HepG2 (cell line): ENCODE data around the gene NT5DC4. TPM values are rescaled to one million over a fixed set of nuclear protein-coding genes. Genes with fewer than 3 reads are reported as not detected.

ENCODE experiments used
- EP300 ChIP-seq, 3 experiments: sonication (generic) in 1 of 3; formaldehyde crosslinking in 1 of 3; IDR thresholded peaks; 2 replicates each; pipeline versions ENCODE4 v1.5.1 to v1.6.1; 2011 to 2020; ENCODE audit warnings: low read depth in 2 of 3, low read length in 2 of 3, borderline replicate concordance in 1 of 3, improper control_type of control experiment in 1 of 3, mild to moderate bottlenecking in 1 of 3, missing genetic modification reagents in 1 of 3, moderate library complexity in 1 of 3
- FOXO4 ChIP-seq: sonication (generic); formaldehyde crosslinking; conservative IDR thresholded peaks from 2 replicates; pipeline ENCODE4 v1.8.1; 2023; ENCODE audit warnings: missing genetic modification reagents
- HDAC6 ChIP-seq: fragments of 200-600 bp; sonication (generic); IDR thresholded peaks from 2 replicates; pipeline ENCODE4 v1.7.0; 2017; ENCODE audit warnings: mild to moderate bottlenecking, antibody characterized with exemption, low read length, low read depth
- HMGXB3 ChIP-seq: sonication (generic); formaldehyde crosslinking; IDR thresholded peaks from 2 replicates; pipeline ENCODE4 v1.4.0; 2020; ENCODE audit warnings: missing genetic modification reagents, borderline replicate concordance
- IRF2 ChIP-seq: IDR thresholded peaks from 2 replicates; pipeline ENCODE4 v1.6.1; 2018; ENCODE audit warnings: missing genetic modification reagents, missing compliant biosample characterization
- JARID2 ChIP-seq: sonication (generic); formaldehyde crosslinking; IDR thresholded peaks from 2 replicates; pipeline ENCODE4 v1.8.1; 2023; ENCODE audit warnings: missing genetic modification reagents, inconsistent platforms; ENCODE audit not compliant: insufficient replicate concordance
- JUND ChIP-seq: sonication (generic); formaldehyde crosslinking; IDR thresholded peaks from 2 replicates; pipeline ENCODE4 v1.8.0; 2022; ENCODE audit warnings: mild to moderate bottlenecking, missing genetic modification reagents
- MBNL3 ChIP-seq: fragments of 250-450 bp; sonication (Bioruptor Pico); conservative IDR thresholded peaks from 2 replicates; pipeline ENCODE4 v1.8.0; 2022; ENCODE audit warnings: mild to moderate bottlenecking, inconsistent platforms
- MTERF4 ChIP-seq: sonication (generic); formaldehyde crosslinking; IDR thresholded peaks from 2 replicates; pipeline ENCODE4 v1.8.0; 2023; ENCODE audit warnings: mild to moderate bottlenecking, missing genetic modification reagents
- NCOR1 ChIP-seq: fragments of 200-600 bp; sonication (generic); IDR thresholded peaks from 2 replicates; pipeline ENCODE4 v1.7.0; 2017; ENCODE audit warnings: antibody characterized with exemption, low read length, borderline replicate concordance
- NR2F6 ChIP-seq, 2 experiments: IDR thresholded peaks; 2 replicates each; pipeline ENCODE4 v1.6.1; 2016; ENCODE audit warnings: antibody characterized with exemption in 1 of 2, mild to moderate bottlenecking in 1 of 2
- RAD21 ChIP-seq: fragments of 450-650 bp; formaldehyde crosslinking; IDR thresholded peaks from 2 replicates; pipeline ENCODE4 v1.5.0; 2020; ENCODE audit warnings: mild to moderate bottlenecking
- RFXAP ChIP-seq: sonication (generic); formaldehyde crosslinking; IDR thresholded peaks from 2 replicates; pipeline ENCODE4 v1.4.0; 2020; ENCODE audit warnings: missing genetic modification reagents, borderline replicate concordance
- STAG1 ChIP-seq: sonication (generic); formaldehyde crosslinking; IDR thresholded peaks from 2 replicates; pipeline ENCODE4 v1.4.0; 2020; ENCODE audit warnings: missing genetic modification reagents
- ZBTB7A ChIP-seq: sonication (generic); formaldehyde crosslinking; IDR thresholded peaks from 2 replicates; pipeline ENCODE4 v1.8.0; 2022; ENCODE audit warnings: mild to moderate bottlenecking, missing genetic modification reagents
- ZNF574 ChIP-seq: sonication (generic); formaldehyde crosslinking; IDR thresholded peaks from 2 replicates; pipeline ENCODE4 v1.4.0; 2020; ENCODE audit warnings: missing genetic modification reagents
- ZNF747 ChIP-seq: sonication (generic); formaldehyde crosslinking; IDR thresholded peaks from 2 replicates; pipeline ENCODE4 v1.8.1; 2023; ENCODE audit warnings: missing genetic modification reagents, mild to moderate bottlenecking, borderline replicate concordance
- ZNF773 ChIP-seq: sonication (generic); formaldehyde crosslinking; IDR thresholded peaks from 2 replicates; pipeline ENCODE4 v1.4.0; 2020; ENCODE audit warnings: missing genetic modification reagents, borderline replicate concordance
- polyA plus RNA-seq, 8 experiments: library from polyadenylated mRNA; depleted of rRNA in 3 of 8; stranded (reverse) in 7 of 8; unstranded in 1 of 8; fragments of >200 nt; fragmentation: Illumina TruSeq in 4 of 8; extraction: Trizol in 4 of 8; gene quantifications; 2 replicates each; pipeline versions ENCODE4 v1.2.1 to v1.2.3, GENCODE V29; 2011 to 2016; ENCODE audit warnings: low read depth in 4 of 8, missing spikeins in 1 of 8, mixed read lengths in 1 of 8; ENCODE audit not compliant: insufficient read depth in 1 of 8
- total RNA-seq, 5 experiments: library from RNA; depleted of rRNA; stranded (reverse); fragments of >200 nt; fragmentation: Illumina TruSeq; extraction: Trizol; gene quantifications; 2 replicates each; pipeline ENCODE4 v1.2.3, GENCODE V29; 2016; ENCODE audit warnings: low read depth in 1 of 5

NT5DC4 gene
- total and polyA plus RNA-seq, 2 of the 13 experiments (the other 11 are each of a cell fraction or from before 2014, with no cell fraction given) = 0.04 to 4.2 TPM

- TF ChIP-seq ZNF574 (CRISPR knock-in tag) (0 out of 2 replicates have a peak, but pooled peaks have one; percentile 16), HDAC6 (no peak), MBNL3 (no peak), NR2F6 (IDR thresholded peaks at IDR 0.05) (no peak), NR2F6 (CRISPR knock-in tag; IDR thresholded peaks at IDR 0.05) (peak; percentile 48; the same call in 1 of the 2 replicates), HMGXB3 (peak; percentile 50; the same call in 1 of the 2 replicates), RAD21 (CRISPR knock-in tag) (peak; percentile 82), IRF2 (CRISPR knock-in tag) (no peak), RFXAP (CRISPR knock-in tag) (no peak), ZBTB7A (peak; percentile 70; the same call in 1 of the 2 replicates), FOXO4 (CRISPR knock-in tag) (no peak), ZNF773 (no peak; the same call in 1 of the 2 replicates), JUND (CRISPR knock-in tag) (no peak), EP300 (IDR thresholded peaks at IDR 0.05; ENCODE audit: low read depth in 2 of 2, low read length in 2 of 2) (no peak), EP300 (CRISPR knock-in tag; IDR thresholded peaks at IDR 0.05; ENCODE audit: borderline replicate concordance) (no peak), STAG1 (CRISPR knock-in tag) (peak; percentile 76), JARID2 (peak; percentile 83), ZNF747 (CRISPR knock-in tag) (peak; percentile 54; the same call in 1 of the 2 replicates), NCOR1 (no peak), MTERF4 (CRISPR knock-in tag) (no peak)
Measured at GRCh38 chr2:112724591-112725525, 4.0 kb downstream of the NT5DC4 start (continued).
